HEK293T (cell line): Measurements from ENCODE around the gene PLXNA2.

Experiments
- CTCF ChIA-PET: fragments of 350-600 bp; formaldehyde crosslinking; extraction: SDS; loops from one replicate; lab custom pipeline; 2021; ENCODE audit warnings: antibody characterized with exemption, inconsistent platforms; lab: Yijun Ruan, JAX
- POLR2A ChIA-PET: fragments of 350-600 bp; formaldehyde crosslinking; extraction: SDS; loops from one replicate; lab custom pipeline; 2020; ENCODE audit warnings: antibody characterized with exemption, inconsistent platforms; lab: Yijun Ruan, JAX
- DNase-seq: peaks from one replicate; pipeline ENCODE4 v3.0.0; 2012; ENCODE audit warnings: mixed read lengths; ENCODE audit errors: extremely low spot score
- ARNT ChIP-seq: fragments of 450-650 bp; IDR thresholded peaks from 2 replicates; pipeline ENCODE4 v1.6.1; 2017; ENCODE audit warnings: mild to moderate bottlenecking
- BHLHE40 ChIP-seq: fragments of 450-650 bp; IDR thresholded peaks from 2 replicates; pipeline ENCODE4 v1.6.1; 2016; ENCODE audit warnings: mild to moderate bottlenecking, moderate library complexity, borderline replicate concordance
- CTBP1 ChIP-seq: fragments of 450-650 bp; IDR thresholded peaks from 2 replicates; pipeline ENCODE4 v1.6.1; 2016; ENCODE audit warnings: borderline replicate concordance
- ELF4 ChIP-seq: fragments of 450-650 bp; IDR thresholded peaks from 2 replicates; pipeline ENCODE4 v1.6.1; 2017; ENCODE audit warnings: antibody characterized with exemption
- FOXA1 ChIP-seq: fragments of 450-650 bp; IDR thresholded peaks from 2 replicates; pipeline ENCODE4 v1.6.1; 2016; ENCODE audit warnings: mild to moderate bottlenecking
- FOXK2 ChIP-seq: fragments of 450-650 bp; IDR thresholded peaks from 2 replicates; pipeline ENCODE4 v1.6.1; 2016; ENCODE audit warnings: mild to moderate bottlenecking
- FOXM1 ChIP-seq: fragments of 450-650 bp; IDR thresholded peaks from 2 replicates; pipeline ENCODE4 v1.6.1; 2017; ENCODE audit warnings: mild to moderate bottlenecking, borderline replicate concordance
- HDGF ChIP-seq: fragments of 450-650 bp; IDR thresholded peaks from 2 replicates; pipeline ENCODE4 v1.6.1; 2017; ENCODE audit warnings: antibody characterized with exemption, borderline replicate concordance
- L3MBTL2 ChIP-seq: fragments of 450-650 bp; conservative IDR thresholded peaks from 2 replicates; pipeline ENCODE4 v1.6.1; 2016; ENCODE audit warnings: mild to moderate bottlenecking
- LEF1 ChIP-seq: fragments of 450-650 bp; IDR thresholded peaks from 2 replicates; pipeline ENCODE4 v1.6.1; 2017; ENCODE audit warnings: mild to moderate bottlenecking, borderline replicate concordance
- NFRKB ChIP-seq: fragments of 450-650 bp; IDR thresholded peaks from 2 replicates; pipeline ENCODE4 v1.6.1; 2016; ENCODE audit warnings: mild to moderate bottlenecking, moderate library complexity
- SP1 ChIP-seq: fragments of 450-650 bp; IDR thresholded peaks from 2 replicates; pipeline ENCODE4 v1.6.1; 2017
- SUZ12 ChIP-seq: fragments of 450-650 bp; IDR thresholded peaks from 2 replicates; pipeline ENCODE4 v1.6.1; 2016; ENCODE audit warnings: mild to moderate bottlenecking
- TARDBP ChIP-seq: fragments of 450-650 bp; IDR thresholded peaks from 2 replicates; pipeline ENCODE4 v1.6.1; 2016
- ZNF384 ChIP-seq: fragments of 450-650 bp; IDR thresholded peaks from 2 replicates; pipeline ENCODE4 v1.6.1; 2016
- TF ChIP-seq, protein P1 (sequence below): fragments of 450-650 bp; IDR thresholded peaks from 2 replicates; pipeline ENCODE4 v1.6.1; 2016

The PLXNA2 gene

DNA sequence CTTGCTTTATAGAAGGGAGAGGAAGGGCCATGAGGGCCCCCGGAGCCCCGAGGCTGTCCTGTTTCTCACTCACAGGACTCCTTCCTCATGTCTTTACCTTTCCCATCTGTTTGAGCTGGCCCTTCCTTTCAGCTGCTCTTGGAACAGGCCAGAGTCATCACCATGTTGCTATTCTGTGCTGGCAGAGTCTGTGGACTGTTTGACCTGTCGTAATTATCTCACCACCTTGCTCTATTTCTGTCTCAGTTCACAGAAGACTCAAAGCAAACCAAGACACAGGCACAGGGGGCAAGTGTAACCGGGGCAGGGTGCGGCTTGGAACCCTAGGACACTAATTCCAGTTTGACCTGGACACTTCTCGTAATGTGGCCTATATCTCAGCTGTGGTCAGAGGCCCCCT, 228.9 kb downstream of the PLXNA2 start:
- POLR2A ChIA-PET = no interaction called here
- CTCF ChIA-PET = no interaction called here
- no peak for DNase-seq
- TF ChIP-seq HDGF (no peak), FOXK2 (no peak), CTBP1 (no peak), L3MBTL2 (no peak), ARNT (no peak), SP1 (no peak), SUZ12 (no peak), TARDBP (no peak)
- TF ChIP-seq, protein P1, sequence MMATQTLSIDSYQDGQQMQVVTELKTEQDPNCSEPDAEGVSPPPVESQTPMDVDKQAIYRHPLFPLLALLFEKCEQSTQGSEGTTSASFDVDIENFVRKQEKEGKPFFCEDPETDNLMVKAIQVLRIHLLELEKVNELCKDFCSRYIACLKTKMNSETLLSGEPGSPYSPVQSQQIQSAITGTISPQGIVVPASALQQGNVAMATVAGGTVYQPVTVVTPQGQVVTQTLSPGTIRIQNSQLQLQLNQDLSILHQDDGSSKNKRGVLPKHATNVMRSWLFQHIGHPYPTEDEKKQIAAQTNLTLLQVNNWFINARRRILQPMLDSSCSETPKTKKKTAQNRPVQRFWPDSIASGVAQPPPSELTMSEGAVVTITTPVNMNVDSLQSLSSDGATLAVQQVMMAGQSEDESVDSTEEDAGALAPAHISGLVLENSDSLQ = no peak

DNA sequence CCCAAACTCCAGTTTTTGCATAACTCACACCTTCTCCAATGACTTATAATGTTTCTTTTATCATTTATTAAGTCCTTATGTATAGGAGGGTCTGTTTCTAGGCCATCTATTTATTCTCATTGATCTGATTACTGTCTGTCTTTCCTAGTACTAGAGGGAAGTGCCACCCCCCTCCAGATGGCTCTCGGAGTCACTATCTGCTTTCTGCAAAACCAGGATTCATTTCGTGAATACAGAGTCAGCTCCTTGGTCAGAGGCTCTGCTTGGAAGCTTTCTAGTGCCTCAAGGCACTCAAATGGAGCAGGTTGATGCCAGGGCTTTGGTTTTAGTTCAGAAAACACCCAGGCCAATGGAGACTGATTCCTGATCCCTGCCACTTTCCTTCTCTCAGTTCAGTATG, 231.0 kb downstream of the PLXNA2 start:
- CTCF ChIA-PET = interaction anchor here (0.6 to 1.5 kb wide), 4 partner anchors 8 to 15 kb away, joined by 3 to 10 read pairs (median 4); no protein-coding TSS in a partner anchor
- DNase-seq = no peak
- POLR2A ChIA-PET = no interaction called here
- TF ChIP-seq ZNF384 (no peak), FOXM1 (no peak), HDGF (no peak), TARDBP (no peak), ARNT (no peak), ELF4 (no peak), FOXA1 (no peak), CTBP1 (no peak), FOXK2 (no peak), NFRKB (no peak), BHLHE40 (no peak), SUZ12 (no peak), SP1 (no peak), L3MBTL2 (no peak)
- TF ChIP-seq, protein P1 = no peak

DNA sequence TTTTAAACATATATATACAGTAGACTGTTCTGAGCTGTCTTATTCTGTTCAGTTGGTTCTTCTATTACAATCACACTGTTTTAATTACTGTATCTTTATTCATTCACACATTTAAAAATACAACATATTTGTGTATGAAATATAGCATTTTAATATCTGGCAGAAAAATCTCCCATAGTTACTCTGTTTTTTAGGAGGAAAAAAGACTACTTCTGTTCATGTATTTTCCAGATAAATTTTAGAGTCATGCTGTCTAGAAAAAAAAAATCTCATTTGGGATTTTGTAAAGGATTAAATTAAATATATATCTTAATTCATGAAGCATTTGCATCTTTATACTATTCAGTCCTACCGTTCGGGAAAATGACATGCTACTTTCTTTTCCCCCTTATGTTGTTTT, 231.5 kb downstream of the PLXNA2 start:
- CTCF ChIA-PET = interaction anchor here (1.0 to 1.5 kb wide), 2 partner anchors 11 to 15 kb away, joined by 4 to 5 read pairs; no protein-coding TSS in a partner anchor
- POLR2A ChIA-PET = no interaction called here
- TF ChIP-seq ZNF384 (no peak), L3MBTL2 (no peak), ELF4 (no peak), FOXA1 (no peak), NFRKB (no peak), SUZ12 (no peak), SP1 (no peak), BHLHE40 (no peak), FOXK2 (no peak), FOXM1 (no peak), ARNT (no peak), LEF1 (no peak), HDGF (no peak), TARDBP (no peak), CTBP1 (no peak)
- TF ChIP-seq, protein P1 = no peak
- DNase-seq = no peak

GRCh38 chr1:208010487-208011071, 233.6 kb downstream of the PLXNA2 start:
- ChIA-PET POLR2A (no interaction called here), CTCF (no interaction called here)
- TF ChIP-seq ZNF384 (no peak), SUZ12 (no peak), L3MBTL2 (no peak), NFRKB (no peak), FOXK2 (no peak), CTBP1 (no peak), LEF1 (no peak), TARDBP (no peak), SP1 (no peak), FOXA1 (no peak), FOXM1 (no peak), ARNT (no peak)
- TF ChIP-seq, protein P1 = no peak
- DNase-seq = no peak

- CTCF ChIA-PET = interaction anchor here (0.6 to 2.0 kb wide), 2 partner anchors 12 kb away, joined by 3 to 5 read pairs; no protein-coding TSS in a partner anchor
Observed at GRCh38 chr1:208009706-208010444, 234.3 kb downstream of the PLXNA2 start.

More at GRCh38 chr1:208009706-208010444, 234.3 kb downstream of the PLXNA2 start:
- TF ChIP-seq SP1 (no peak), SUZ12 (no peak), CTBP1 (no peak), ARNT (no peak), ZNF384 (no peak), L3MBTL2 (no peak), TARDBP (no peak)
- TF ChIP-seq, protein P1 = no peak
- DNase-seq = no peak
- POLR2A ChIA-PET = no interaction called here
